NCI-H1930 (cell line): ENCODE data around the gene ZBTB46.
"Not testable (repeated sequence)": the region's sequence is repeated elsewhere in the genome, so short reads cannot be mapped to it uniquely, and the experiment has no call there.

ENCODE experiments used
- DNase-seq, 2 experiments: peaks; one replicate each; lab custom pipeline; 2025; lab: John Stamatoyannopoulos, UW

Gene ZBTB46

DNA sequence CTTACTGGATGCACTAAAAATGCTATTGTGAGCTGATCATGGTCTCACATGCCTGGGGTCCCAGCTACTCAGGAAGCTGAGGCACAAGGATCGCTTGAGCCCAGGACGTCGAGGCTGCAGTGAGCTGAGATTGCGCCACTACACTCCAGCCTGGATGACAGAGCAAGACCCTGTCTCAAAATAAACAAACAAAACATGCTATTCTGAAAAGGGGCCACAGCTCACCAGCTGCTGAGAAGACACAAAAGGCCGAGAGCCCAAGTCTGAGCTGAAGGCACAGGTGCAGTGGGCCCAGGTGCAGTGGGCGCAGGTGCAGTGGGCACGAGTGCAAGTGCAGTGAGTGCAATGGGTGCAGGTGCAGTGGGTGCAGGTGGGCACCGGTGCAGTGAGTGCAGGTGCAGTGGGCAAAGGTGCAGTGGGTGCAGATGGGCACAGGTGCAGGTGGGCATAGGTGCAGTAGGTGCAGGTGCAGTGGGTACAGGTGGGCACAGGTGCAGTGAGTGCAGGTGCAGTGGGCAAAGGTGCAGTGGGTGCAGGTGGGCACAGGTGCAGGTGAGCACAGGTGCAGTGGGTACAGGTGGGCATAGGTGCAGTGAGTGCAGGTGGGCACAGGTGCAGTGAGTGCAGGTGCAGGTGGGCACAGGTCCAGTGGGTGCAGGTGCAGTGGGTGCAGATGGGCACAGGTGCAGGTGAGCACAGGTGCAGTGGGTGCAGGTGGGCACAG is 16.0 kb downstream of the ZBTB46 start:
- no peak for DNase-seq

- DNase-seq = no peak
Measured at GRCh38 chr20:63811491-63811875, 19.6 kb downstream of the ZBTB46 start.

DNA sequence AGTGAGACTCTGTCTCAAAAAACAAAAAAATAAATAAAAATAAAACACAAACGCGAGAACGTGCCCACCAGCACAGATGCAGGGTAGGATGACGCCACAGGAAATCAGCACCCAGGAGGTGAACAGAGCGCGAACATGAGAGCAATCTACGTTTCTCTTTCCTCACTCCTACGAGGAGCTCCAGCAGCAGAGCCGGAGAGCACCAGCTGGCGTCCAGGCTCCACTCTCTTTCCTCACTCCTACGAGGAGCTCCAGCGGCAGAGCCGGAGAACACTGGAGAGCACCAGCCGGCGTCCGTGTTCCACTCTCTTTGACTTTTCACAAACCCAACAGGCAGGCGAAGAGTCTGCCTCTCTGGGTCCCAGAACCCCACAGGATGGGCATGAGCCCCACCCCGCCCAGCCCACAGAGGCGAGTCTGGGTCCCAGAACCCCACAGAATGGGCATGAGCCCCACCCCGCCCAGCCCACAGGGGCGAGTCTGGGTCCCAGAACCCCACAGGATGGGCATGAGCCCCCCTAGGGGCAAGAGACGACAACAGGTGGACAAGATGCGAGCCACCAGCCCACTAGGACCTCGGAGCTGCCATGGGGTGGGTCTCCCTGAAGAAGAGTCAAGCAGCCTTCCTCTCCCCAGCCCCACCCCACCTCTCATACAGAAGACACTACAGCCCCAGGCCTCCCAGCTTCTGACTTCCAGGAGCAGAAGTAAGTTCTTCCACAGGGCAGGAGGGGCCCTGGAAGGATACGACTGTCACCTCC is 20.2 kb downstream of the ZBTB46 start:
- DNase-seq = no peak

DNA sequence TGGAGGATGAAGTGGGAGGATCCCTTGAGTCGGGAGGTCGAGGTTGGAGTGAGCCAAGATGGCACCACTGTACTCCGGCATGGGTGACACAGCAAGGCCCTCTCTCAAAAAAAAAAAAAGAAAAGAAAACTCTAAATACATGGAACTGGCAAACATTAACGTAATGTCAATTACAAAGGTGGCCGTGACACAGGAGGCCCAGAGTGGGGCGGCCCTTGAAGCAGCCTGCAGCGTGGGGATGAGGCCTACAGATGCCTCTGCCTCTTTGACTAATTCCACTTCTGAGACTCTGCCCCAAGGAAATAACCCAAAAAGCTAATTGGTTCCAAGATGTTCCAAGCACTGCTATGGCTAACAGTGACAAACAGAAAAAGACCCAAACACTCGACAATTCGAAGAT is 21.2 kb downstream of the ZBTB46 start:
- no peak for DNase-seq

GRCh38 chr20:63808964-63809674 is 21.9 kb downstream of the ZBTB46 start:
- DNase-seq = no peak

DNA sequence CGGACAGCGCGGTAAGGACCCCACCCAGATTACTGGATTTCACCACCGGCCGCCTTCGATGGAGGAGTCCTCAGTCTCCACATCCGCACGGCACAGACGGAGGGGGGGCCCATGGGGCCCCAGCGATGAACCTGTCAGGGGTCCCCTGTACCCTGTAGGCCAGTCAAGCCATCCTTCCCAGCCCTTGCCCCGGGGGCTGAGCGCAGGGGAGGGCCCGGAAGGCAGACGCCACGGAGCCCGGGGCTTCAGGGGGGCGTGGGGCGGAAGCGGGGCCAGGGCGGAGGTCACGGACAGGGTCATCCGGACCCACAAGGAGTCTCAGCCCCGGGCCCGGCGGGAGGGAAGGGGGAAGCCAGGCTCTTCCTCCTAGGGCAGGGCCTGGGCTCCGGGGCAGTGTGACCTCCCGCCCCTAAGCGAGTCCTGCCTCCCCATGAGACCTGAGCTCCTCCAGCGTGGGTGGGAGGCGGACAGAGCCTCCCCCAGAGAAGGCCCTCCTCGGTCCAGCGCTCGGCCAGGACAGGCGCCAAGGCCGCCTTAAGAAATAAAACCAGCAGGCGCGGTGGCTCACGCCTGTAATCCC is 22.8 kb downstream of the ZBTB46 start:
- DNase-seq = no peak

DNA sequence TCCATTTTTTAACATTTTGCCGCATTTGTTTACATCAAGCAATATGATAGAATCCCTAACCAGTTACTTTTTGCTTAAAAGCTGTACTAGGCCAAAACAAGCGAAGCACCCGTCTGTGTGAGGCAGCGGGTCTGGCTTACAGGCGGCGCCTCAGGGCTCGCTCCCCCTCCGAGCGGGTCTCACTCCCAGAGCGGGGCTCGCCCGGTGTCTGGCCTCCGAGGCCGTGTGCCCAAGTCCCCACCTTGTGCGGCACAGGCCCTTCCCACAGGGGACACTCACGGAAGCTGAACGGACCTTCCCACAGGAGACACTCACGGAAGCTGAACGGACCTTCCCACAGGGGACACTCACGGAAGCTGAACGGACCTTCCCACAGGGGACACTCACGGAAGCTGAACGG is 23.4 kb downstream of the ZBTB46 start:
- no peak for DNase-seq

- DNase-seq = no peak
Measured at GRCh38 chr20:63804308-63804636, 26.8 kb downstream of the ZBTB46 start.

DNA sequence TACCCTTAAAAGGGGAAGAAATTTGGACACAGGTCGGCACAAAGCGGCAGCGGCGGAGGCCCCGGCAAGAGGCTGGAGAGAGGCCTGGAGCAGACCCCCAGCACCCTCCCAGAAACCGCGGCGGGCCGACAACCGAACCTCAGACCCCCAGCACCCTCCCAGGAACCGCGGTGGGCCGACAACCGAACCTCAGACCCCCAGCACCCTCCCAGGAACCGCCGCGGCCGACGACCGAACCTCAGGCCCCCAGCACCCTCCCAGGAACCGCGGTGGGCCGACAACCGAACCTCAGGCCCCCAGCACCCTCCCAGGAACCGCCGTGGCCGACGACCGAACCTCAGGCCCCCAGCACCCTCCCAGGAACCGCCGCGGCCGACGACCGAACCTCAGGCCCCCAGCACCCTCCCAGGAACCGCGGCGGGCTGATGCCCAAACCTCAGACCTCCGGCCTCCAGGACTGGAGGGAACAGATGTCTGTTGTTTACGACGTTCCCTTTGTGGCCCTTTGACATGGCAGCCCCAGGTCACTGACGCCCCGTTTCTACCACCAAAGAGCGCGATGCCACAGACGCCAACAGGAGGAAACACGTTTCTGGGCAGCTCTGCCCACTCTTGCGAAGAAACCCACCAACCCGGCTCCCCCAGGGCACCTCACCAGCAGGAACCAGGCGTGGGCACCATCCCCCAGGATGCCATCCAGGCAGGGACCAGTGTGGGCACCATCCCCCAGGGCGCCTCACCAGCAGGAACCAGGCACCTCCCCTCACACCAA is 28.4 kb downstream of the ZBTB46 start:
- DNase-seq = no peak

- not testable (repeated sequence) for DNase-seq
Measured at GRCh38 chr20:63801174-63801573, 29.9 kb downstream of the ZBTB46 start.

GRCh38 chr20:63800411-63800810 is 30.7 kb downstream of the ZBTB46 start:
- DNase-seq = not testable (repeated sequence)

GRCh38 chr20:63799127-63799526 is 31.9 kb downstream of the ZBTB46 start:
- DNase-seq = not testable (repeated sequence)

GRCh38 chr20:63797175-63797574 is 33.9 kb downstream of the ZBTB46 start:
- DNase-seq = not testable (repeated sequence)

- no peak for DNase-seq
Measured at GRCh38 chr20:63795178-63795830, 35.8 kb downstream of the ZBTB46 start.

- DNase-seq = no peak
Measured at GRCh38 chr20:63794614-63795013, 36.5 kb downstream of the ZBTB46 start.

- DNase-seq = no peak
Measured at GRCh38 chr20:63792866-63793265, 38.2 kb downstream of the ZBTB46 start.

- DNase-seq = no peak
Measured at GRCh38 chr20:63791497-63792156, 39.4 kb downstream of the ZBTB46 start.

- DNase-seq = no peak
Measured at GRCh38 chr20:63790572-63791168, 40.4 kb downstream of the ZBTB46 start.

DNA sequence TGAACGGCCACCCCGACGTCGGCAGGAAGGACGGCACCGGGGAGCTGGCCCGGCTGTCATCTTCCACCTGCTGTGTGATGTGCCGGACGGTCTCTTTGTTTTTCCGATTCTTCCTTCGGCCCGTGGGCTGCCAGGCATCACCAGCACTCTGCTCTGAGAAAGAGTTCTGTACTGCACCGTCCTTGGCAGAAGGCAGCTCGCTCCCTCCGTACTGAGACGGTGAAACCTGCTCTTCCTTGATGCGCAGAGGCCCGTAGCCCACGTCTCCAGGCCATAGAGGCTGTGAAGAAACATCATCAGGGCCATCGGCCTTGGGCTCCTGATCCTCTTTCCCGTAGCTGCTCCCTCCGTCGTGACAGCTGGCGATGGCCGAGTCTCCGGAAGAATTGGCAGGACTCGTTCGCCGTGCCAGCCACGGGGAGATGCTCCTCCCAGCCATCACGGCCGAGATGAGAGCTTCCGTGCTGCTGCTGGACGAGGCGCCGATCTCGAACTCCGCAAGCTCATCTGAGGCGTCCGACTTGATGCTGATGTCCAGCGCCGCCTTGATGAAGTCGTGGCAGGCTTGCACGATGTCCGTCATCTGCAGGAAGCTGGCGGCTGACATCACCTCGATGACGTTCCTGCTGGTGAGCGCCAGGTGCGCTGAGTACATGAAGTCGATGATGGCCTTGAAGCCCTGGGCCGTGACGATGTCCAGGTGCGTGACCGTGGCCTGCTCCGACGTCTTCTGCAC is 41.1 kb downstream of the ZBTB46 start:
- DNase-seq = no peak

DNA sequence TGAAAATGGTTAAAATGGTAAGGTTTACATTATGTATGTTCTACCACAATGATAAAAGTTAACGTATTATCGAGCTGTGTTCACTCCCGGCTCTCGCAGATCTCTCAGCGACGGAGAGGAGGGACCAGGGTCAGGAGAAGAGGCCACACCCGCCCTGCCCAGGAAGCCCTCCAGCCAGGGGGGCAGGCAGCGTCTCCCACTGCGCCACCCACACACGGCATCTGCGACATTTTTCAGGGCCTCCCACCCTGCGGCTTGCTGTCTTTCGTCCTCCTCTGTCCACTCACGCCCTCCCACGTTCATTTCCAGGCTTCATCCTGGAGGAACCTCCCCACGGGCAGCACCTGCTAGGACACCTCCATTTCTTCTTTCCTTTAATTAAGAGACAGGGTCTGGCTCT is 43.3 kb downstream of the ZBTB46 start:
- DNase-seq = no peak
